MM.1S (cell line): ENCODE measurements around the gene BDKRB1.

Source experiments
- DNase-seq: peaks from one replicate; pipeline ENCODE4 v3.0.0-alpha.2; 2015
- H2AFZ ChIP-seq: fragments of 300-600 bp; sonication (generic); 2 replicates; pipeline ENCODE4 v1.6.0; 2016; ENCODE audit warnings: antibody characterized with exemption, low read length
- H3F3A ChIP-seq: fragments of 300-600 bp; sonication (generic); 2 replicates; pipeline ENCODE4 v1.6.1; 2016; ENCODE audit warnings: mild to moderate bottlenecking, antibody characterized with exemption, low read length, moderate library complexity, mixed read lengths; ENCODE audit not compliant: insufficient read depth
- H3K27ac ChIP-seq: fragments of 300-600 bp; sonication (generic); 2 replicates; pipeline ENCODE4 v1.5.1; 2016; ENCODE audit warnings: mild to moderate bottlenecking, low read length
- H3K27me3 ChIP-seq: fragments of 300-600 bp; sonication (generic); replicated peaks from 2 replicates; pipeline ENCODE4 v1.6.0; 2016; ENCODE audit warnings: low read length; ENCODE audit not compliant: insufficient read depth
- H3K36me3 ChIP-seq: fragments of 300-600 bp; sonication (generic); replicated peaks from 2 replicates; pipeline ENCODE4 v1.6.1; 2016; ENCODE audit warnings: mild to moderate bottlenecking, low read length, mixed read lengths; ENCODE audit not compliant: insufficient read depth
- H3K4me1 ChIP-seq: fragments of 300-600 bp; sonication (generic); 2 replicates; pipeline ENCODE4 v1.6.1; 2016; ENCODE audit warnings: low read length, mixed read lengths
- H3K4me2 ChIP-seq: fragments of 300-600 bp; sonication (generic); 2 replicates; pipeline ENCODE4 v1.6.0; 2016; ENCODE audit warnings: low read depth, low read length
- H3K4me3 ChIP-seq: fragments of 300-600 bp; sonication (generic); 2 replicates; pipeline ENCODE4 v1.5.1; 2016; ENCODE audit warnings: low read length, mixed read lengths
- H3K79me2 ChIP-seq: fragments of 300-600 bp; sonication (generic); 2 replicates; pipeline ENCODE4 v1.6.1; 2016; ENCODE audit warnings: mixed run types, low read length, mixed read lengths
- H3K9ac ChIP-seq: fragments of 300-600 bp; sonication (generic); 2 replicates; pipeline ENCODE4 v1.6.1; 2016; ENCODE audit warnings: low read length, mixed read lengths
- H3K9me2 ChIP-seq: fragments of 300-600 bp; sonication (generic); replicated peaks from 2 replicates; pipeline ENCODE4 v1.6.1; 2016; ENCODE audit warnings: mild to moderate bottlenecking, low read length, mixed read lengths; ENCODE audit not compliant: insufficient read depth
- H3K9me3 ChIP-seq: fragments of 300-600 bp; sonication (generic); replicated peaks from 2 replicates; pipeline ENCODE4 v1.6.1; 2016; ENCODE audit warnings: mild to moderate bottlenecking, low read length, mixed read lengths; ENCODE audit not compliant: insufficient read depth
- H4K20me1 ChIP-seq: fragments of 300-600 bp; sonication (generic); 2 replicates; pipeline ENCODE4 v1.6.1; 2016; ENCODE audit warnings: mild to moderate bottlenecking, low read length, moderate library complexity, mixed read lengths; ENCODE audit not compliant: insufficient read depth
- CTCF ChIP-seq: fragments of 300-600 bp; sonication (generic); IDR thresholded peaks from 2 replicates; pipeline ENCODE4 v1.5.1; 2016; ENCODE audit warnings: antibody characterized with exemption, low read length, mixed read lengths
- EZH2 ChIP-seq: fragments of 300-600 bp; sonication (generic); optimal IDR thresholded peaks from 2 replicates; pipeline ENCODE3; 2017; ENCODE audit warnings: low read depth, mild to moderate bottlenecking, antibody characterized with exemption, low read length, mixed read lengths
- EZH2phosphoT487 ChIP-seq: fragments of 300-600 bp; sonication (generic); IDR thresholded peaks from 2 replicates; pipeline ENCODE4 v1.6.1; 2018; ENCODE audit warnings: antibody characterized with exemption, low read length

The BDKRB1 gene

GRCh38 chr14:96231526-96232130 is 24.4 kb upstream of the BDKRB1 start:
- Histone ChIP-seq H3K9ac (no peak overlapping the region), H3K79me2 (no peaks in the 10 kb centered on the region), H3K27me3 (no peaks in the 10 kb centered on the region), H3K4me1 (no peaks in the 10 kb centered on the region), H4K20me1 (no peaks in the 10 kb centered on the region), H2AFZ (no peak overlapping the region), H3K27ac (no peak overlapping the region), H3K4me2 (no peak overlapping the region), H3K9me3 (no peaks in the 10 kb centered on the region), H3K4me3 (no peak overlapping the region), H3F3A (no peaks in the 10 kb centered on the region), H3K36me3 (no peaks in the 10 kb centered on the region), H3K9me2 (no peaks in the 10 kb centered on the region)
- TF ChIP-seq EZH2 (no peak), CTCF (no peak), EZH2phosphoT487 (no peak)
- no peak for DNase-seq

GRCh38 chr14:96232506-96232905 is 23.5 kb upstream of the BDKRB1 start:
- no peaks in the 10 kb centered on the region for H3K36me3 ChIP-seq
- H3K4me2 ChIP-seq: no peak overlapping the region
- H3K27ac ChIP-seq: no peak overlapping the region
- H4K20me1 ChIP-seq: no peaks in the 10 kb centered on the region
- H3K9me2 ChIP-seq: no peaks in the 10 kb centered on the region
- DNase-seq: no peak
- no peak overlapping the region for H3K4me3 ChIP-seq
- no peaks in the 10 kb centered on the region for H3F3A ChIP-seq
- H3K27me3 ChIP-seq: no peaks in the 10 kb centered on the region
- no peaks in the 10 kb centered on the region for H3K79me2 ChIP-seq
- H3K4me1 ChIP-seq: no peaks in the 10 kb centered on the region
- H2AFZ ChIP-seq: no peak overlapping the region
- no peak overlapping the region for H3K9ac ChIP-seq
- TF ChIP-seq CTCF (no peak), EZH2phosphoT487 (no peak), EZH2 (no peak)
- no peaks in the 10 kb centered on the region for H3K9me3 ChIP-seq

- no peaks in the 10 kb centered on the region for H3K27me3 ChIP-seq
Observed at GRCh38 chr14:96233661-96234060, 22.3 kb upstream of the BDKRB1 start.

GRCh38 chr14:96235426-96235825 is 20.6 kb upstream of the BDKRB1 start:
- H3K27me3 ChIP-seq: no peaks in the 10 kb centered on the region
- H3K9ac ChIP-seq: no peak overlapping the region
- no peaks in the 10 kb centered on the region for H3K79me2 ChIP-seq
- H3K9me2 ChIP-seq: no peaks in the 10 kb centered on the region
- H3K4me2 ChIP-seq: no peak overlapping the region
- H2AFZ ChIP-seq: no peak overlapping the region
- TF ChIP-seq CTCF (no peak), EZH2 (no peak), EZH2phosphoT487 (no peak)
- no peaks in the 10 kb centered on the region for H3K36me3 ChIP-seq
- no peak for DNase-seq
- no peaks in the 10 kb centered on the region for H3K4me1 ChIP-seq
- H3K9me3 ChIP-seq: no peaks in the 10 kb centered on the region
- H4K20me1 ChIP-seq: no peaks in the 10 kb centered on the region
- H3F3A ChIP-seq: no peaks in the 10 kb centered on the region
- no peak overlapping the region for H3K4me3 ChIP-seq
- no peak overlapping the region for H3K27ac ChIP-seq

More at GRCh38 chr14:96233661-96234060, 22.3 kb upstream of the BDKRB1 start:
- H4K20me1 ChIP-seq: no peaks in the 10 kb centered on the region
- no peak overlapping the region for H3K9ac ChIP-seq
- H3K4me2 ChIP-seq: no peak overlapping the region
- no peak overlapping the region for H2AFZ ChIP-seq
- no peaks in the 10 kb centered on the region for H3K9me3 ChIP-seq
- H3K9me2 ChIP-seq: no peaks in the 10 kb centered on the region
- no peaks in the 10 kb centered on the region for H3F3A ChIP-seq
- no peak overlapping the region for H3K27ac ChIP-seq
- H3K79me2 ChIP-seq: no peaks in the 10 kb centered on the region
- no peak for TF ChIP-seq EZH2
- DNase-seq: no peak
- H3K4me1 ChIP-seq: no peaks in the 10 kb centered on the region
- no peak overlapping the region for H3K4me3 ChIP-seq
- H3K36me3 ChIP-seq: no peaks in the 10 kb centered on the region
